Activated naive CD4-positive, alpha-beta T cell treated with anti-CD3 and anti-CD28 coated beads, Interleukin-2, amount 10 ng/mL, durations not matched to agents 7 days and 5 days (primary cell): ENCODE data around the gene SFXN1.

Experiments
- CTCF ChIA-PET: fragments of 350-600 bp; sonication (Branson Sonifier 250); formaldehyde crosslinking; loops from one replicate; lab custom pipeline; 2021; ENCODE audit warnings: antibody characterized with exemption; lab: Charles Lee
- DNase-seq: peaks from one replicate; pipeline ENCODE4 v3.0.0-alpha.2; 2020
- H3K27ac Mint-ChIP-seq: one replicate; pipeline ENCODE4 v1.8.0; 2021; ENCODE audit warnings: mild to moderate bottlenecking, moderate library complexity, mixed read lengths
- H3K27me3 Mint-ChIP-seq: one replicate; pipeline ENCODE4 v1.8.0; 2021; ENCODE audit warnings: mild to moderate bottlenecking, mixed read lengths
- H3K36me3 Mint-ChIP-seq: one replicate; pipeline ENCODE4 v1.8.0; 2021; ENCODE audit warnings: mixed read lengths
- H3K4me1 Mint-ChIP-seq: one replicate; pipeline ENCODE4 v1.8.0; 2021; ENCODE audit warnings: mixed read lengths
- H3K4me3 Mint-ChIP-seq: one replicate; pipeline ENCODE4 v1.8.0; 2021; ENCODE audit warnings: mild to moderate bottlenecking, moderate library complexity, mixed read lengths
- H3K9me3 Mint-ChIP-seq: one replicate; pipeline ENCODE4 v1.8.0; 2021; ENCODE audit warnings: mixed read lengths

The SFXN1 gene

GRCh38 chr5:175456105-175456742, 22.1 kb upstream of the SFXN1 start:
- Mint-ChIP-seq H3K27ac (no peak overlapping the region), H3K36me3 (no peaks in the 10 kb centered on the region), H3K27me3 (peaks cover 41% of the 10 kb centered on the region), H3K4me3 (no peak overlapping the region), H3K4me1 (peaks cover 2% of the 10 kb centered on the region), H3K9me3 (no peaks in the 10 kb centered on the region)
- DNase-seq, result no peak
- CTCF ChIA-PET, result interaction anchor here (1.1 to 1.4 kb wide), 2 partner anchors 9 to 546 kb away, joined by 3 to 6 read pairs; no protein-coding TSS in a partner anchor

DNA sequence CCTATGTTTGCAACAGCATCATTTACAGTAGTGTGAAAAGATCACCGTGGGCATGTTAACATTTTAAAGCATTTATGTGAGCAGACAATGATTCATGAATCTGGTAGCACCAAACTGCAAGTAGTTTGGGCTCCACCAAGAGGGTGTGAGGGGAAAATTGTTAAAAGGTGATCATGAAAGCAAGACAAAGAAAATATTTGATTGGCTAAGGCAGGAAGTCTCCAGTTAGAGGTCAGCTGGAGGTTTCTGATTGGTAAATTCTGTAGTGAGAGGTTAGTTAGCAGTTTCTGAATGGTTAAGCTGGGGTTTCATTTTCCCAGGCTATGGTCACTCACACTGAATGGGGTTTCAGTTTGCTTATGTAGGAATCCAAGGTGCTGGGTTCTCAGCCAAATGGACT, 20.9 kb upstream of the SFXN1 start:
- Mint-ChIP-seq H3K9me3 (no peaks in the 10 kb centered on the region), H3K27ac (no peak overlapping the region), H3K27me3 (peaks cover 34% of the 10 kb centered on the region), H3K4me3 (no peak overlapping the region), H3K36me3 (no peaks in the 10 kb centered on the region), H3K4me1 (peaks cover 2% of the 10 kb centered on the region)
- DNase-seq, result no peak
- CTCF ChIA-PET, result interaction anchor here (1.0 to 2.1 kb wide), 2 partner anchors 13 to 505 kb away, joined by 3 to 6 read pairs; partner anchors contain the start of gene DRD1

DNA sequence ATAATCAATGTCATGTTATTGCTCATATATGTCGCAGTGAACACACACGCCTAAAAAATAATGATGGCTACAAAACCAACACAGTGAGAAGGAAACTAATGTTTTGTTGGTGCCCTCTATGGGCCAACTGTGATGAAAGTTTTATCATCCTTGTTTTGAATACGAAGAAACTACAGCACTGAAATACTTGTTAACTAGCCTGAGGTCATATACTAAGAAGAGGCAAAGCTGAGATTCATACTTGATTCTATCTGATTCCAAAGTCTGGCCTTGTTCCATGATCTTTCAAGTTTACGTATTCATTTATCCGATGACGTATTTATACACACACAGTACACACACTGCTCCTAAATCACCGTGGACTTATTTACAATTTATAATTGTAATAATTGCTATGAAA, 18.2 kb upstream of the SFXN1 start:
- H3K4me1 Mint-ChIP-seq, result peaks cover 8% of the 10 kb centered on the region
- H3K36me3 Mint-ChIP-seq, result no peaks in the 10 kb centered on the region
- DNase-seq, result no peak
- H3K27me3 Mint-ChIP-seq, result peaks cover 30% of the 10 kb centered on the region
- H3K27ac Mint-ChIP-seq, result no peak overlapping the region
- no peaks in the 10 kb centered on the region for H3K9me3 Mint-ChIP-seq
- CTCF ChIA-PET, result interaction anchor here (1.1 to 1.2 kb wide), 2 partner anchors 8 to 199 kb away, joined by 3 read pairs; no protein-coding TSS in a partner anchor
- H3K4me3 Mint-ChIP-seq, result no peak overlapping the region

GRCh38 chr5:175460552-175460951, 17.8 kb upstream of the SFXN1 start:
- no peak for DNase-seq
- no peaks in the 10 kb centered on the region for H3K9me3 Mint-ChIP-seq
- no peaks in the 10 kb centered on the region for H3K36me3 Mint-ChIP-seq
- no peak overlapping the region for H3K4me3 Mint-ChIP-seq
- CTCF ChIA-PET, result interaction anchor here (0.6 to 1.2 kb wide), 4 partner anchors 8 to 265 kb away, joined by 3 read pairs; no protein-coding TSS in a partner anchor
- peaks cover 28% of the 10 kb centered on the region for H3K27me3 Mint-ChIP-seq
- H3K4me1 Mint-ChIP-seq, result peaks cover 8% of the 10 kb centered on the region
- H3K27ac Mint-ChIP-seq, result no peak overlapping the region

DNA sequence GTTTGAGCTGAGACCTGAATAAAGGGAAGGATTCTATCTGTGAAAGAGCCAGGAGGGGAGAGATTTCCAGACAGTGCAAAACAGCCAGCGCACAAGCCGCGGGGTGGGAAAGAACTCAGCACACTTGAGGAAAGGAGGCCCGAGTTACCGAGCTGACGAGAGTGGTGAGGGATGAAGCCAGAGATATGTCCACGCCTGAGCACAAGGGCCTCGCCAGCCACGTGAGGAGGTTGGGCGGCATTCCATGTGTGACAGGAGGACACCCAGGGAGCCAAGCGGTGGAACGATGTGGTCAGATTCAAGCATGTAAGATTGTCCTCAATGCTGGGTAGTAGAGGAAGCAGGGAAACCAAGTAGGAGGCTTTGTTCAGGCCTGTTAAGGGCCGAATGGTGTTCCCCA, 17.0 kb upstream of the SFXN1 start:
- Mint-ChIP-seq H3K4me3 (no peak overlapping the region), H3K9me3 (no peaks in the 10 kb centered on the region), H3K27ac (no peak overlapping the region), H3K4me1 (peaks cover 8% of the 10 kb centered on the region), H3K36me3 (no peaks in the 10 kb centered on the region), H3K27me3 (peaks cover 24% of the 10 kb centered on the region)
- CTCF ChIA-PET, result interaction anchor here (1.1 to 1.2 kb wide), 3 partner anchors 9 to 200 kb away, joined by 3 read pairs; no protein-coding TSS in a partner anchor
- no peak for DNase-seq

- CTCF ChIA-PET, result interaction anchor here (0.5 to 3.8 kb wide), 9 partner anchors 11 to 515 kb away, joined by 3 to 35 read pairs (median 6); partner anchors contain the start of genes DRD1 and SFXN1
- H3K4me3 Mint-ChIP-seq, result no peak overlapping the region
- H3K27me3 Mint-ChIP-seq, result peaks cover 28% of the 10 kb centered on the region
- no peaks in the 10 kb centered on the region for H3K36me3 Mint-ChIP-seq
- H3K4me1 Mint-ChIP-seq, result peaks cover 6% of the 10 kb centered on the region
- no peak overlapping the region for H3K27ac Mint-ChIP-seq
- DNase-seq, result no peak
- H3K9me3 Mint-ChIP-seq, result no peaks in the 10 kb centered on the region
Measured at GRCh38 chr5:175463641-175464040, 14.7 kb upstream of the SFXN1 start.

GRCh38 chr5:175464074-175464941, 14.1 kb upstream of the SFXN1 start:
- Mint-ChIP-seq H3K4me3 (no peak overlapping the region), H3K4me1 (peaks cover 6% of the 10 kb centered on the region), H3K27ac (no peak overlapping the region), H3K27me3 (peaks cover 22% of the 10 kb centered on the region), H3K9me3 (no peaks in the 10 kb centered on the region), H3K36me3 (no peaks in the 10 kb centered on the region)
- DNase-seq, result peak; percentile 80
- CTCF ChIA-PET, result interaction anchor here (0.6 to 3.8 kb wide), 20 partner anchors 8 to 544 kb away, joined by 3 to 35 read pairs (median 4); partner anchors contain the start of genes DRD1 and SFXN1

GRCh38 chr5:175464942-175465233, 13.5 kb upstream of the SFXN1 start:
- DNase-seq, result no peak
- no peaks in the 10 kb centered on the region for H3K36me3 Mint-ChIP-seq
- H3K27me3 Mint-ChIP-seq, result peaks cover 22% of the 10 kb centered on the region
- no peak overlapping the region for H3K27ac Mint-ChIP-seq
- CTCF ChIA-PET, result interaction anchor here (0.6 to 3.8 kb wide), 18 partner anchors 8 to 545 kb away, joined by 3 to 35 read pairs (median 4); partner anchors contain the start of genes DRD1 and SFXN1
- H3K4me3 Mint-ChIP-seq, result no peak overlapping the region
- H3K9me3 Mint-ChIP-seq, result no peaks in the 10 kb centered on the region
- peaks cover 6% of the 10 kb centered on the region for H3K4me1 Mint-ChIP-seq

DNA sequence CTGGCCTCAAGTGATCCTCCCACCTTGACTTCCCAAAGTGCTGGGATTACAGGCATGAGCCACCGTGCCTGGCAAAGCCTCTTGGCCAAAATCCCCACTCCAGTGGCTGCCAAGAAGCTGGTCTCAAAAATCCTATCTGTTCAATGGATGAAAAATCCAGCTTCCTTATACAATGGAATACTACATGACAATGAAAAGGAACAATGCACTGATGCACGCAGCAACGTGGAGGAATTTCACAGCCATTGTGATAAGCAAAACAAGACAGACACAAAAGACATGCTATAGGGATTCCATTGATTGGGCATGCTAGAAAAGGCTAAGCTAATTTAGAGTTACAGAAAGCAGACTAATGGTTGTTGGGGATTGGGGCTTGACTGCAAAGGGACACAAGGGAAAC, 13.1 kb upstream of the SFXN1 start:
- DNase-seq, result no peak
- H3K4me3 Mint-ChIP-seq, result no peak overlapping the region
- no peaks in the 10 kb centered on the region for H3K9me3 Mint-ChIP-seq
- H3K4me1 Mint-ChIP-seq, result peaks cover 6% of the 10 kb centered on the region
- CTCF ChIA-PET, result interaction anchor here (0.6 to 3.8 kb wide), 17 partner anchors 9 to 517 kb away, joined by 3 to 35 read pairs (median 5); partner anchors contain the start of genes DRD1 and SFXN1
- H3K27me3 Mint-ChIP-seq, result peaks cover 25% of the 10 kb centered on the region
- no peaks in the 10 kb centered on the region for H3K36me3 Mint-ChIP-seq
- no peak overlapping the region for H3K27ac Mint-ChIP-seq

GRCh38 chr5:175466700-175467318, 11.6 kb upstream of the SFXN1 start:
- H3K36me3 Mint-ChIP-seq, result no peaks in the 10 kb centered on the region
- CTCF ChIA-PET, result interaction anchor here (1.4 to 3.8 kb wide), 2 partner anchors 10 to 48 kb away, joined by 3 to 35 read pairs; partner anchors contain the start of gene SFXN1
- H3K27ac Mint-ChIP-seq, result no peak overlapping the region
- H3K27me3 Mint-ChIP-seq, result peaks cover 25% of the 10 kb centered on the region
- H3K9me3 Mint-ChIP-seq, result no peaks in the 10 kb centered on the region
- DNase-seq, result no peak
- no peak overlapping the region for H3K4me3 Mint-ChIP-seq
- peaks cover 12% of the 10 kb centered on the region for H3K4me1 Mint-ChIP-seq

- Mint-ChIP-seq H3K36me3 (no peaks in the 10 kb centered on the region), H3K4me3 (no peak overlapping the region), H3K27me3 (peaks cover 22% of the 10 kb centered on the region), H3K27ac (no peak overlapping the region), H3K9me3 (no peaks in the 10 kb centered on the region), H3K4me1 (peaks cover 13% of the 10 kb centered on the region)
- CTCF ChIA-PET, result no interaction called here
- no peak for DNase-seq
Measured at GRCh38 chr5:175467983-175468690, 10.2 kb upstream of the SFXN1 start.

- Mint-ChIP-seq H3K27me3 (peaks cover 21% of the 10 kb centered on the region), H3K4me3 (no peak overlapping the region)
- CTCF ChIA-PET, result no interaction called here
Measured at GRCh38 chr5:175468892-175469291, 9.5 kb upstream of the SFXN1 start.

DNA sequence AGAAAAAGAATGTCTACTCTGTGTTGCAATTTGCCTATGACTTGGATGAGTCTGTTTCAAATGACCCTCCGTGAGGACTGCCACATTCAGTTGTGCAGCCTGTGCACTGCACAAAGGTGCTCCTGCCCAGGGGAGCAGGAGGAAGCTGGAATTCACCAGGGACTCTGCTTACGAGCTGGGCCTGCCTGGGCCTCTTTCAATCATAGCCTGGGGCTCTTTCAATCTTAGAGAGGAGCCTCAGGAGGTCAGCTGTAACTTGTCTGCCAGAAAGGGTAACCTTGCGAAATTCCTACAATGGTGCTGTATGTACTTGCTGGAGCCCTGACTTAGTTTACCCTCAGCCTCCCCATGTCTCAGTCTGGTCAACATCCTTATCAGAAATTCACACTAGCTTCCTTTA, 8.4 kb upstream of the SFXN1 start:
- peaks cover 16% of the 10 kb centered on the region for H3K27me3 Mint-ChIP-seq
- H3K27ac Mint-ChIP-seq, result no peak overlapping the region
- CTCF ChIA-PET, result no interaction called here
- H3K4me3 Mint-ChIP-seq, result no peak overlapping the region
- H3K4me1 Mint-ChIP-seq, result peaks cover 7% of the 10 kb centered on the region
- H3K9me3 Mint-ChIP-seq, result no peaks in the 10 kb centered on the region
- no peak for DNase-seq
- no peaks in the 10 kb centered on the region for H3K36me3 Mint-ChIP-seq

More at GRCh38 chr5:175468892-175469291, 9.5 kb upstream of the SFXN1 start:
- no peak for DNase-seq
- Mint-ChIP-seq H3K9me3 (no peaks in the 10 kb centered on the region), H3K36me3 (no peaks in the 10 kb centered on the region), H3K27ac (no peak overlapping the region), H3K4me1 (peaks cover 13% of the 10 kb centered on the region)
